Adrenal gland (tissue), 12 donors: ENCODE data around the gene SERPINB7. TPM values are rescaled to one million over a fixed set of nuclear protein-coding genes. Genes with fewer than 3 reads are reported as not detected.

Source experiments
- DNase-seq, 7 donors: peaks; one replicate each; pipeline ENCODE4 v3.0.0-alpha.2; 2019 to 2020
- H3K27ac ChIP-seq, 5 donors: fragments of 200-600 bp; sonication (generic) in 4 of 5; 1 replicate in 3 of 5; 2 replicates in 2 of 5; pipeline versions ENCODE4 v1.5.1 to v1.8.0; 2016 to 2020; ENCODE audit warnings: mild to moderate bottlenecking in 1 of 5
- H3K27me3 ChIP-seq: fragments of 200-600 bp; 2 replicates; pipeline ENCODE4 v1.8.0; 2021
- H3K36me3 ChIP-seq, 2 donors: fragments of 200-600 bp; replicated peaks in 1 of 2; 1 replicate in 1 of 2; 2 replicates in 1 of 2; pipeline versions ENCODE4 v1.5.1 to v1.8.0; 2018 to 2022
- H3K4me1 ChIP-seq, 2 donors: fragments of 200-600 bp; replicated peaks in 1 of 2; 1 replicate in 1 of 2; 2 replicates in 1 of 2; pipeline versions ENCODE4 v1.5.1 to v1.8.0; 2018 to 2021
- H3K4me3 ChIP-seq, 4 donors: fragments of 200-600 bp; sonication (generic) in 3 of 4; one replicate each; pipeline ENCODE4 v1.5.1; 2016 to 2018
- H3K9me3 ChIP-seq, 3 donors: fragments of 200-600 bp; sonication (generic) in 1 of 3; replicated peaks in 1 of 3; 1 replicate in 2 of 3; 2 replicates in 1 of 3; pipeline versions ENCODE4 v1.5.1 to v1.8.0; 2016 to 2021
- CTCF ChIP-seq, 6 experiments: fragments of 450-650 bp in 4 of 6; fragments of 200-600 bp in 2 of 6; sonication (generic) in 1 of 6; IDR thresholded peaks; 1 replicate in 5 of 6; 2 replicates in 1 of 6; pipeline versions ENCODE4 v1.5.1 to v1.8.0; 2016 to 2021; ENCODE audit warnings: antibody characterized with exemption in 6 of 6, mild to moderate bottlenecking in 2 of 6, moderate library complexity in 1 of 6
- POLR2A ChIP-seq, 2 donors: fragments of 450-650 bp; IDR thresholded peaks; one replicate each; pipeline ENCODE4 v1.6.1; 2017; ENCODE audit warnings: antibody characterized with exemption in 2 of 2, mild to moderate bottlenecking in 2 of 2, moderate library complexity in 1 of 2
- WGBS, 4 donors: extraction: QIAGEN DNeasy Blood & Tissue Kit in 2 of 4; methylation state at CpG; one replicate each; pipeline versions ENCODE4 v1.1.5 to v1.1.7; 2013 to 2017; 5-methylcytosine and 5-hydroxymethylcytosine counted together
- intact Hi-C, 2 donors: fragments of 100-400 bp; cut with DNase I; formaldehyde crosslinking; loops; one replicate each; pipeline versions ENCODE4 v1.14.1 to v1.15.0; 2022 to 2023
- polyA plus RNA-seq, 3 donors: library from polyadenylated mRNA; stranded (reverse); fragments of 200-250 nt in 2 of 3; fragments of 350-450 nt in 1 of 3; fragmentation: Illumina TruSeq in 1 of 3; extraction: RNeasy Lipid Tissue Mini Kit (QIAGEN cat#74804) in 1 of 3; gene quantifications; one replicate each; pipeline ENCODE4 v1.2.3, GENCODE V29; 2013 to 2014
- total RNA-seq, 9 donors: library from RNA; depleted of rRNA in 4 of 9; stranded (reverse); fragments of >200 nt in 4 of 9; fragments of 120-200 nt in 1 of 9; fragmentation: NEBNext Ultra II Directional in 1 of 9; extraction: Animal tissue kit (Norgen Biotek cat#: 25700) in 1 of 9; gene quantifications; one replicate each; pipeline versions ENCODE4 v1.1.0 to v1.2.4, GENCODE V29; 2013 to 2023
- donor health status: healthy with polysubstance abuse.
- donor health status: Bipolar disorder and iron deficiency.
- donor health status: DM: yes; HTN: yes; CAD: no.
- donor health status: DM: no; HTN: no; CAD: no.
- donor health status: DM: no; HTN: no; CAD: no.
- donor health status: DM: yes; HTN: yes; CAD: no.

Gene SERPINB7
- total and polyA plus RNA-seq, 12 donors = 0.11 TPM; not detected in 11

DNA sequence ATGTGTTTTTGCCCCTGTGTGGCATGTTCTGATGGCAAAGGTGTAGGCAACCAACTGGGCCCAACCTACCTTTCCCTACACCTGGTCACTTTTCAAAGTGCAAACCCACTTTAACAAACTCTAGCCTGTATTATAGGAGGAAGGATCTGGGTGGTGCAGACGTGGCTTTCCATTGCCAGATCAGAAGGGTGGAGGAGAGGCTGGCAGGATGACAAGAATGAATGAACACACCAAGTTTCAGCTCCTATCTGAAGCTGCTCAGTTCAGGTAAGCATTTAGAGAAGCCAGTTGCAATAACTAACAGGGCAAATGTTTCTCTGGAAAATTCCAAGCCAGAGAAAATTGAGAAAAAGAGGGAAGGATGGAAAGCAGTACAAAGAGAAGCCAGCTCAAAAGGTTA, 707 bp upstream of the SERPINB7 start:
- H3K36me3 ChIP-seq = no peaks in the 10 kb centered on the region
- no peaks in the 10 kb centered on the region for H3K4me1 ChIP-seq
- H3K27ac ChIP-seq = no peak overlapping the region
- 38 to 47% (median 44%) methylated on average over 1 of the region's 1 CpG for WGBS, 4 donors
- no peak for DNase-seq
- H3K27me3 ChIP-seq = no peaks in the 10 kb centered on the region
- TF ChIP-seq CTCF (IDR thresholded peaks at IDR 0.05) = no peak
- no peak for TF ChIP-seq POLR2A (IDR thresholded peaks at IDR 0.05)
- intact Hi-C loops = no loop called here
- H3K9me3 ChIP-seq = no peaks in the 10 kb centered on the region
- no peak overlapping the region for H3K4me3 ChIP-seq

GRCh38 chr18:63779386-63779785, 4.2 kb downstream of the SERPINB7 start:
- TF ChIP-seq CTCF (IDR thresholded peaks at IDR 0.05) = no peak
- TF ChIP-seq POLR2A (IDR thresholded peaks at IDR 0.05) = no peak

DNA sequence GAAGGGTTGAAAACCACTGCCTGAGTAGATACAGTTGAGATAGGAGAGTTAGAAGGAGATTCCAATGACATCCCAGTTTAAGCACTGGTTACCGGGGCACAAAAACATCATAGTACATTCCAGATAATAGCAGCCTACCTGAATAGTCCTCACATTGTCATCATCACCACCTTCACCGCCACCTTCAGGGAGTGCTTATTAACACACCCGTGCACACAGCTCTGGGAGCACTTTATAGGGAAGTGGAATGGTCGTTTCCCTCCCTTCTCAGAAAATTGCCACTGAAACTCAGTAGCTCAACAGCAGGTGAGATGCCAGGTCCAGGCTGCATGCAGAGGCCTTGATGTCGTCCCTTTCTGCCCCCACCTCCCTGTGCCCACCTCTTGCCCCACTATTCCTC, 8.2 kb downstream of the SERPINB7 start:
- no peaks in the 10 kb centered on the region for H3K9me3 ChIP-seq
- H3K27me3 ChIP-seq = no peaks in the 10 kb centered on the region
- intact Hi-C loops = no loop called here
- no peaks in the 10 kb centered on the region for H3K36me3 ChIP-seq
- no peak overlapping the region for H3K27ac ChIP-seq
- TF ChIP-seq POLR2A (IDR thresholded peaks at IDR 0.05) (no peak), CTCF (IDR thresholded peaks at IDR 0.05) (no peak)
- no peak overlapping the region for H3K4me3 ChIP-seq
- 65 to 74% (median 69%) methylated on average over 4 to 5 of the region's 5 CpGs for WGBS, 4 donors
- no peak for DNase-seq
- no peaks in the 10 kb centered on the region for H3K4me1 ChIP-seq

More at GRCh38 chr18:63779386-63779785, 4.2 kb downstream of the SERPINB7 start:
- H3K27me3 ChIP-seq = no peaks in the 10 kb centered on the region
- H3K27ac ChIP-seq = no peak overlapping the region
- WGBS, 4 donors = 41 to 51% (median 45%) methylated on average over 1 of the region's 1 CpG
- intact Hi-C loops = no loop called here
- H3K4me3 ChIP-seq = no peak overlapping the region
- H3K36me3 ChIP-seq = no peaks in the 10 kb centered on the region
- DNase-seq = no peak
- H3K4me1 ChIP-seq = no peaks in the 10 kb centered on the region
- H3K9me3 ChIP-seq = no peaks in the 10 kb centered on the region

DNA sequence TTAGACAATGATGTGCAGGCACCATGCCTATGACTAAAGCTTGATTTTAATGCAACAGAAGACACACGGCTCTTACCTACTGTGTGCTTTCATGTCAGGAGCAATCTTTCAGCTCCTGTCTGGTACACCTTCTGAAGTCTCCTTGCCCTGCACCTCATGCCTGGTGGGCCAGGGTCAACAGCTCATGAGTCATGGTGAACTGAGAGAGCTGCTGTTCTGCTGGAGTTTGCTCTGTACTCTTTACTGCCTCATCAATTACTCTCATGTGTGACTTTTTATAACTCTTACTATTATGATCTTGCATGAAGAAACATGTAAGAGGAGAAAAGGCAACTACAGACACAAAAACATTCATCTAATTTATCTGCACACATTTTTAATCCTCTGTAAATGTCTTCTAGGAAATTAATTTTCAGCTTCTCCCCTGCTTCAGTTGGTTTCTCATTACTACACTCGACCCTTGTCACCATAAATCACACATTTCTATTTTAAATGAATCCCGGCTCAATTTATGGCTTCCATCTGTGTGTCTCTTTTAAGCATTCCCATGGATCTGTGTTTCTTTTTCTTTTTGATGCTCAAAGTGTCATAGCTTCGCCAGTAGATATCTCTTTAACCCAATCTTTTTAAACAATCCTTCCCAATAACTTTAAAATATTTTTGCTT, 9.7 kb downstream of the SERPINB7 start:
- DNase-seq = no peak
- no peaks in the 10 kb centered on the region for H3K27me3 ChIP-seq
- H3K4me3 ChIP-seq = no peak overlapping the region
- no peak overlapping the region for H3K27ac ChIP-seq
- H3K4me1 ChIP-seq = no peaks in the 10 kb centered on the region
- intact Hi-C loops = no loop called here
- TF ChIP-seq CTCF (IDR thresholded peaks at IDR 0.05) = no peak
- TF ChIP-seq POLR2A (IDR thresholded peaks at IDR 0.05) = no peak
- WGBS, 4 donors = 25 to 31% (median 28%) methylated on average over 4 of the region's 4 CpGs
- no peaks in the 10 kb centered on the region for H3K36me3 ChIP-seq
- H3K9me3 ChIP-seq = no peaks in the 10 kb centered on the region
